BLaER1 (cell line): ENCODE measurements around the gene VEGFA.

ENCODE experiments used
- H3K27ac ChIP-seq: shearing (Covaris generic); formaldehyde crosslinking; 2 replicates; pipeline ENCODE4 v1.8.1; 2022
- H3K27me3 ChIP-seq: shearing (Covaris generic); formaldehyde crosslinking; 2 replicates; pipeline ENCODE4 v1.8.1; 2022
- H3K36me3 ChIP-seq: shearing (Covaris generic); formaldehyde crosslinking; 2 replicates; pipeline ENCODE4 v1.8.1; 2022
- H3K4me1 ChIP-seq: shearing (Covaris generic); formaldehyde crosslinking; 2 replicates; pipeline ENCODE4 v1.8.1; 2022
- H3K4me2 ChIP-seq: shearing (Covaris generic); formaldehyde crosslinking; 2 replicates; pipeline ENCODE4 v1.8.1; 2022
- H3K4me3 ChIP-seq: shearing (Covaris generic); formaldehyde crosslinking; 2 replicates; pipeline ENCODE4 v1.8.1; 2022
- H3K9ac ChIP-seq: shearing (Covaris generic); formaldehyde crosslinking; 2 replicates; pipeline ENCODE4 v1.8.1; 2022
- H3K9me3 ChIP-seq: shearing (Covaris generic); formaldehyde crosslinking; 2 replicates; pipeline ENCODE4 v1.8.1; 2022
- H4K20me1 ChIP-seq: shearing (Covaris generic); formaldehyde crosslinking; 2 replicates; pipeline ENCODE4 v1.8.1; 2022
- Cebpa-rat ChIP-seq: shearing (Covaris generic); IDR thresholded peaks from 2 replicates; pipeline ENCODE4 v1.8.1; 2022

The VEGFA gene

GRCh38 chr6:43782764-43783513 is 12.9 kb downstream of the VEGFA start:
- Histone ChIP-seq H3K36me3 (peaks cover 84% of the 10 kb centered on the region), H3K4me3 (no peak overlapping the region), H3K27me3 (no peaks in the 10 kb centered on the region), H3K27ac (0 out of 2 replicates have a peak overlapping the region, but pooled peaks have one; percentile 18), H3K4me1 (peaks cover 72% of the 10 kb centered on the region), H3K4me2 (peak overlapping the region; percentile 18; the same call in 1 of the 2 replicates), H4K20me1 (peaks cover 91% of the 10 kb centered on the region), H3K9ac (peak overlapping the region; percentile 29; the same call in 1 of the 2 replicates), H3K9me3 (no peaks in the 10 kb centered on the region)
- no peak for TF ChIP-seq Cebpa-rat

GRCh38 chr6:43784049-43784855 is 14.2 kb downstream of the VEGFA start:
- Histone ChIP-seq H3K4me1 (peaks cover 61% of the 10 kb centered on the region), H3K9ac (peak overlapping the region; percentile 29; the same call in 1 of the 2 replicates), H3K4me2 (peak overlapping the region; percentile 18; the same call in 1 of the 2 replicates), H3K27ac (peak overlapping the region; percentile 18; the same call in 1 of the 2 replicates), H3K9me3 (no peaks in the 10 kb centered on the region), H3K4me3 (no peak overlapping the region), H4K20me1 (peaks cover 78% of the 10 kb centered on the region), H3K36me3 (peaks cover 71% of the 10 kb centered on the region), H3K27me3 (no peaks in the 10 kb centered on the region)
- no peak for TF ChIP-seq Cebpa-rat

DNA sequence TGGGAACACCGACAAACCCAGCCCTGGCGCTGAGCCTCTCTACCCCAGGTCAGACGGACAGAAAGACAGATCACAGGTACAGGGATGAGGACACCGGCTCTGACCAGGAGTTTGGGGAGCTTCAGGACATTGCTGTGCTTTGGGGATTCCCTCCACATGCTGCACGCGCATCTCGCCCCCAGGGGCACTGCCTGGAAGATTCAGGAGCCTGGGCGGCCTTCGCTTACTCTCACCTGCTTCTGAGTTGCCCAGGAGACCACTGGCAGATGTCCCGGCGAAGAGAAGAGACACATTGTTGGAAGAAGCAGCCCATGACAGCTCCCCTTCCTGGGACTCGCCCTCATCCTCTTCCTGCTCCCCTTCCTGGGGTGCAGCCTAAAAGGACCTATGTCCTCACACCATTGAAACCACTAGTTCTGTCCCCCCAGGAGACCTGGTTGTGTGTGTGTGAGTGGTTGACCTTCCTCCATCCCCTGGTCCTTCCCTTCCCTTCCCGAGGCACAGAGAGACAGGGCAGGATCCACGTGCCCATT is 15.3 kb downstream of the VEGFA start:
- H3K4me2 ChIP-seq: peak overlapping the region; percentile 26
- H3K4me1 ChIP-seq: peaks cover 58% of the 10 kb centered on the region
- 0 out of 2 replicates have a peak overlapping the region, but pooled peaks have one; percentile 4 for H3K27ac ChIP-seq
- no peaks in the 10 kb centered on the region for H3K27me3 ChIP-seq
- no peak overlapping the region for H3K4me3 ChIP-seq
- H3K36me3 ChIP-seq: peaks cover 61% of the 10 kb centered on the region
- peaks cover 68% of the 10 kb centered on the region for H4K20me1 ChIP-seq
- no peak for TF ChIP-seq Cebpa-rat
- no peaks in the 10 kb centered on the region for H3K9me3 ChIP-seq
- peak overlapping the region; percentile 10; the same call in 1 of the 2 replicates for H3K9ac ChIP-seq

GRCh38 chr6:43785904-43786303 is 15.9 kb downstream of the VEGFA start:
- Histone ChIP-seq H3K9ac (no peak overlapping the region), H3K4me1 (peaks cover 55% of the 10 kb centered on the region), H3K4me3 (no peak overlapping the region), H3K36me3 (peaks cover 55% of the 10 kb centered on the region), H3K9me3 (no peaks in the 10 kb centered on the region), H4K20me1 (peaks cover 62% of the 10 kb centered on the region), H3K27ac (no peak overlapping the region), H3K27me3 (no peaks in the 10 kb centered on the region), H3K4me2 (no peak overlapping the region)
- no peak for TF ChIP-seq Cebpa-rat

DNA sequence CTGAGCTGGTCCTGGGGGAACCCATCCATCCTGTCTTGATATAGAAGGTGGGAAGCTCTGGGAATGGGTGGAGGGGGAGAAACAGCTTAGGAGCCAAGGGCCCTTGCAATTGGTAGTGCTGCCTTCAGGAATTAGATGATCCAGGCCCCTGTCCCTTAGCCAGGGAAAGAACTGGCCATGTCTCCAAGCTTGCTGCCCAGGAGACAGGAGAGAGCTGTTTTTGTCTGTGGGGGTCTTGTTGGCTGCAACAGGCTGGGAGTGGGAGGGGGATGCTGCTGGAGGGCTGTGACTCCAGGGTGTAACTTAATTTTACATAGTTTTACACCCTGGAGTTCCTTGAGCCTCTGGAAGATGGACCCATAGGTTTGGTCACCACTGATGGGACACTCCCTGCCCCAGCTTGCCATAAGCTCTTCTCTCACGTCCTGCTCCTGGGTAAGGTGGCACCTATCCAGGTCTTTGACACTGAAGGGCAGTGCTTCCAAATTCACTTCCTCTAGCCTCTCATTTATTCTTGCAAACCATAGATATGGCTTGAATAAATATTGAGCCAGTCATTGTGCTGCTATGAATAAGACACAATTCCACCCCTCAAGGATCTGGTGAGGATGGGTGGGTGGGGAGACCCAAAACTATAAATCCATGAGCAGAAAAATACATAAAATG is 16.8 kb downstream of the VEGFA start:
- Histone ChIP-seq H3K27ac (no peak overlapping the region), H3K4me1 (peaks cover 46% of the 10 kb centered on the region), H3K27me3 (no peaks in the 10 kb centered on the region), H3K4me2 (no peak overlapping the region), H3K9me3 (no peaks in the 10 kb centered on the region), H3K36me3 (peaks cover 46% of the 10 kb centered on the region), H3K9ac (no peak overlapping the region), H4K20me1 (peaks cover 53% of the 10 kb centered on the region), H3K4me3 (no peak overlapping the region)
- no peak for TF ChIP-seq Cebpa-rat

- no peak overlapping the region for H3K27ac ChIP-seq
- H3K4me2 ChIP-seq: no peak overlapping the region
- no peaks in the 10 kb centered on the region for H3K9me3 ChIP-seq
- H3K4me3 ChIP-seq: no peak overlapping the region
- no peaks in the 10 kb centered on the region for H3K27me3 ChIP-seq
- no peak for TF ChIP-seq Cebpa-rat
- H3K4me1 ChIP-seq: peaks cover 31% of the 10 kb centered on the region
- H3K36me3 ChIP-seq: peaks cover 31% of the 10 kb centered on the region
- H4K20me1 ChIP-seq: peaks cover 38% of the 10 kb centered on the region
- H3K9ac ChIP-seq: no peak overlapping the region
These were observed 18.3 kb downstream of the VEGFA start for GRCh38 chr6:43788301-43788700.

DNA sequence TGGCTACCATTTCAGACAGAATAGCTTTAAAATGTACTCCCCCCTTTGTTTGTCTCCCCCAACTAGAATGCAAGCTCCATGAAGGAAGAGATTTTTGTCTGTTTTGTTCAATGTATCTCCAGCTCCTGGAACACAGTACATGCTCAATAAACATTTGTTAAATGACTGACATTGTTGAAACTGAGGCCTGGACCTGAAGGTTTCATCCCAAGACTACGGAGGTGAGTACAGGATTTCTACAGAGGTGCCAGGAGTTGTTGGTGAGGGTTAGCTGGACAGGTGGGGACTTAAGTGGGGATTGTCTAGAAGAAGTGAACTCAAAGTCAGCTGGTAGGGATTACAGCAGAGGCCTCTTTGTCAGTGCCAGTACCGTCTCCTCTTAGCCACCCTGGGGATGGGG is 19.4 kb downstream of the VEGFA start:
- Histone ChIP-seq H3K4me3 (no peak overlapping the region), H3K36me3 (peaks cover 19% of the 10 kb centered on the region), H3K27me3 (no peaks in the 10 kb centered on the region), H3K9ac (no peak overlapping the region), H3K9me3 (no peaks in the 10 kb centered on the region), H4K20me1 (peaks cover 26% of the 10 kb centered on the region), H3K4me1 (peaks cover 29% of the 10 kb centered on the region), H3K4me2 (peak overlapping the region; percentile 30; the same call in 1 of the 2 replicates), H3K27ac (no peak overlapping the region)
- TF ChIP-seq Cebpa-rat: no peak

- H4K20me1 ChIP-seq: peaks cover 21% of the 10 kb centered on the region
- no peak overlapping the region for H3K4me3 ChIP-seq
- no peak overlapping the region for H3K9ac ChIP-seq
- H3K36me3 ChIP-seq: peaks cover 14% of the 10 kb centered on the region
- no peaks in the 10 kb centered on the region for H3K9me3 ChIP-seq
- H3K27me3 ChIP-seq: no peaks in the 10 kb centered on the region
- TF ChIP-seq Cebpa-rat: peak; percentile 83
- H3K4me1 ChIP-seq: peaks cover 26% of the 10 kb centered on the region
- peak overlapping the region; percentile 30; the same call in 1 of the 2 replicates for H3K4me2 ChIP-seq
- no peak overlapping the region for H3K27ac ChIP-seq
These were observed 20.0 kb downstream of the VEGFA start for GRCh38 chr6:43790031-43790430.

DNA sequence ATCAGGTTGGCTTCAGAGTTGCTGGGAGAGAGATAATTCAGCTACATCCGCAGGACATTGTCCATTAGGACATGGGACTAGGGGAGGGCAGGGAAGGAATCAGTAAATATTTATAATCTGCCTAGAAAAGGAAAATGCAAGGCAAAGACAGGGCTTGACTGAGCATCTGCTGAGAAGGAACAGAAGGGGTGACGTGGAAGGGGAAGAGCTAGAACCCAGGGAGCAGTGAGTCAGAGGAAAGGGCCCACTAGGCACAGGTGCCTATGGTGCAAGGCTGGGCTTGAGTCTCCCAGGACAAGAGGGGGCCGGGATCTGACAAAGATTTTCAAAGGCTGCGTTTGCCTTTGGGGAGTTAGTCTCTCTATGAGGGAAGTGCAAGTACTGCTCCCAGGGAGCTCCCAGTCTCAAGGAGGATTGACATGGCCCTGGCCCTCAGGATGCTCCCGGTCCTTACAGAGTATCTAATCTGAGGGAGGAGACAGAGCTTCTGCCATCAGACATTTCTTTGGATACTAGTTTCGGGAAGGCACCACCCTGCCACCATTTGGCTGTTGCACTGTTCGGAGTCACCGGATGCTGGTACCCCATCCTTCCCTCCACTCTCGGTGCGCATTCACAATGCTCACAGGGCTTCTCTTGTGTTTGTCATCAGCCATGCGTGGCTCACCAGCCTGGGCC is 21.9 kb downstream of the VEGFA start:
- H3K4me1 ChIP-seq: peaks cover 20% of the 10 kb centered on the region
- H3K27me3 ChIP-seq: no peaks in the 10 kb centered on the region
- no peak for TF ChIP-seq Cebpa-rat
- peaks cover 2% of the 10 kb centered on the region for H4K20me1 ChIP-seq
- no peak overlapping the region for H3K4me3 ChIP-seq
- H3K9me3 ChIP-seq: no peaks in the 10 kb centered on the region
- H3K27ac ChIP-seq: no peak overlapping the region
- no peak overlapping the region for H3K9ac ChIP-seq
- no peak overlapping the region for H3K4me2 ChIP-seq
- peaks cover 2% of the 10 kb centered on the region for H3K36me3 ChIP-seq
